Loucy (cell line): ENCODE data around the gene POT1.

Experiments used
- H2AFZ ChIP-seq: fragments of 200-600 bp; sonication (generic); 2 replicates; pipeline ENCODE4 v1.6.0; 2016; ENCODE audit warnings: antibody characterized with exemption, mild to moderate bottlenecking, low read length, moderate library complexity
- H3F3A ChIP-seq: fragments of 200-600 bp; 2 replicates; pipeline ENCODE4 v1.6.0; 2016; ENCODE audit warnings: antibody characterized with exemption, low read depth, mild to moderate bottlenecking
- H3K27me3 ChIP-seq: fragments of 200-600 bp; sonication (generic); 2 replicates; pipeline ENCODE4 v1.6.1; 2014; ENCODE audit warnings: low read length, mild to moderate bottlenecking; ENCODE audit not compliant: insufficient read depth, poor library complexity, severe bottlenecking
- H3K36me3 ChIP-seq: fragments of 200-600 bp; sonication (generic); 2 replicates; pipeline ENCODE4 v1.6.1; 2016; ENCODE audit warnings: low read length; ENCODE audit not compliant: insufficient read depth
- H3K4me1 ChIP-seq: fragments of 200-600 bp; sonication (generic); 2 replicates; pipeline ENCODE4 v1.5.1; 2014; ENCODE audit warnings: low read length, mild to moderate bottlenecking; ENCODE audit not compliant: insufficient read depth, poor library complexity, severe bottlenecking
- H3K4me2 ChIP-seq: fragments of 200-600 bp; sonication (generic); 2 replicates; pipeline ENCODE4 v1.6.0; 2014; ENCODE audit warnings: antibody characterized with exemption, low read length, low read depth, mild to moderate bottlenecking; ENCODE audit not compliant: poor library complexity, severe bottlenecking
- H3K4me3 ChIP-seq: fragments of 200-600 bp; sonication (generic); 2 replicates; pipeline ENCODE4 v1.5.1; 2014; ENCODE audit warnings: low read length, mild to moderate bottlenecking, mixed read lengths; ENCODE audit not compliant: poor library complexity, severe bottlenecking
- H3K79me2 ChIP-seq: fragments of 200-600 bp; sonication (generic); 2 replicates; pipeline ENCODE4 v1.6.1; 2014; ENCODE audit warnings: low read length; ENCODE audit not compliant: insufficient read depth
- H3K9ac ChIP-seq: fragments of 200-600 bp; sonication (generic); 2 replicates; pipeline ENCODE4 v1.6.0; 2014; ENCODE audit warnings: mild to moderate bottlenecking, low read depth, low read length, moderate library complexity; ENCODE audit not compliant: poor library complexity, severe bottlenecking
- H3K9me2 ChIP-seq: fragments of 200-600 bp; sonication (generic); replicated peaks from 2 replicates; pipeline ENCODE4 v1.6.1; 2016; ENCODE audit warnings: low read depth, low read length, mixed read lengths
- H3K9me3 ChIP-seq: fragments of 200-600 bp; sonication (generic); 2 replicates; pipeline ENCODE4 v1.6.1; 2014; ENCODE audit warnings: mild to moderate bottlenecking, antibody characterized with exemption, low read length, low read depth; ENCODE audit not compliant: insufficient read depth
- H4K20me1 ChIP-seq: fragments of 200-600 bp; sonication (generic); 2 replicates; pipeline ENCODE4 v1.6.0; 2014; ENCODE audit warnings: antibody characterized with exemption, low read length, mild to moderate bottlenecking; ENCODE audit not compliant: insufficient read depth, poor library complexity, severe bottlenecking
- CTCF ChIP-seq: fragments of 200-600 bp; sonication (generic); conservative IDR thresholded peaks from 2 replicates; pipeline ENCODE4 v1.5.1; 2014; ENCODE audit warnings: mild to moderate bottlenecking, antibody characterized with exemption, low read length
- EZH2phosphoT487 ChIP-seq: fragments of 200-600 bp; IDR thresholded peaks from 2 replicates; pipeline ENCODE4 v1.6.1; 2018; ENCODE audit warnings: antibody characterized with exemption, mild to moderate bottlenecking, moderate library complexity, borderline replicate concordance

Gene POT1

GRCh38 chr7:124773339-124773738 lies 156.3 kb downstream of the POT1 start:
- Histone ChIP-seq H4K20me1 (no peaks in the 10 kb centered on the region), H2AFZ (no peak overlapping the region), H3K36me3 (no peaks in the 10 kb centered on the region), H3K27me3 (no peaks in the 10 kb centered on the region), H3K4me3 (no peak overlapping the region), H3K4me1 (no peaks in the 10 kb centered on the region), H3K9me3 (no peaks in the 10 kb centered on the region), H3K4me2 (no peak overlapping the region), H3K79me2 (no peaks in the 10 kb centered on the region), H3K9ac (no peak overlapping the region), H3K9me2 (no peaks in the 10 kb centered on the region), H3F3A (no peaks in the 10 kb centered on the region)
- TF ChIP-seq EZH2phosphoT487 (no peak), CTCF (no peak)
